CD4-positive, alpha-beta T cell treated with Interferon gamma for 1 hour (primary cell): ENCODE measurements around the gene KRTAP10-9.
"Not testable (repeated sequence)": the region's sequence is repeated elsewhere in the genome, so short reads cannot be mapped to it uniquely, and the experiment has no call there.

ENCODE experiments used
- DNase-seq: peaks from one replicate; pipeline ENCODE4 v3.0.0-alpha.2; 2020

The KRTAP10-9 gene

GRCh38 chr21:44644878-44645277 is 18.0 kb downstream of the KRTAP10-9 start:
- no peak for DNase-seq

- DNase-seq: not testable (repeated sequence)
Observed at GRCh38 chr21:44646366-44647221, 19.7 kb downstream of the KRTAP10-9 start, which contains the start of gene KRTAP10-11. Gene KRTAP10-11, plus strand, starts transcription at chr21:44646414. Its CDS starts 45 bp downstream, at chr21:44646459.

- no peak for DNase-seq
Observed at GRCh38 chr21:44647222-44647552, 20.3 kb downstream of the KRTAP10-9 start.

GRCh38 chr21:44648557-44649311 is 21.8 kb downstream of the KRTAP10-9 start:
- no peak for DNase-seq

GRCh38 chr21:44649521-44650100 is 22.7 kb downstream of the KRTAP10-9 start:
- DNase-seq: no peak

- DNase-seq: no peak
Observed at GRCh38 chr21:44650265-44650972, 23.5 kb downstream of the KRTAP10-9 start.

- no peak for DNase-seq
Observed at GRCh38 chr21:44650973-44651675, 24.2 kb downstream of the KRTAP10-9 start.

GRCh38 chr21:44653123-44653522 is 26.2 kb downstream of the KRTAP10-9 start:
- no peak for DNase-seq

- peak; percentile 82 for DNase-seq
Observed at GRCh38 chr21:44653656-44654575, 27.0 kb downstream of the KRTAP10-9 start.

- DNase-seq: no peak
Observed at GRCh38 chr21:44654576-44655175, 27.8 kb downstream of the KRTAP10-9 start, which contains the start of gene KRTAP12-4. Gene KRTAP12-4, minus strand, starts transcription at chr21:44654659. Its CDS starts 45 bp downstream, at chr21:44654614.

- no peak for DNase-seq
Observed at GRCh38 chr21:44656868-44657267, 30.0 kb downstream of the KRTAP10-9 start.

GRCh38 chr21:44657635-44658540 is 31.0 kb downstream of the KRTAP10-9 start, which contains the start of gene KRTAP12-3:
Gene KRTAP12-3, plus strand, starts transcription at chr21:44657932. Its CDS starts 48 bp downstream, at chr21:44657980.
- DNase-seq: peak; percentile 68

- DNase-seq: no peak
Observed at GRCh38 chr21:44658541-44658910, 31.6 kb downstream of the KRTAP10-9 start.

- peak; percentile 10 for DNase-seq
Observed at GRCh38 chr21:44658913-44659595, 32.2 kb downstream of the KRTAP10-9 start.

- not testable (repeated sequence) for DNase-seq
Observed at GRCh38 chr21:44661567-44661966, 34.7 kb downstream of the KRTAP10-9 start.

- no peak for DNase-seq
Observed at GRCh38 chr21:44664691-44665090, 37.8 kb downstream of the KRTAP10-9 start.

- no peak for DNase-seq
Observed at GRCh38 chr21:44666401-44667320, 39.8 kb downstream of the KRTAP10-9 start, which contains the start of gene KRTAP12-2. Gene KRTAP12-2, minus strand, starts transcription at chr21:44666927. Its CDS starts 41 bp downstream, at chr21:44666886.
